ENCODE measurements around the gene OR9A2.

The OR9A2 gene

DNA sequence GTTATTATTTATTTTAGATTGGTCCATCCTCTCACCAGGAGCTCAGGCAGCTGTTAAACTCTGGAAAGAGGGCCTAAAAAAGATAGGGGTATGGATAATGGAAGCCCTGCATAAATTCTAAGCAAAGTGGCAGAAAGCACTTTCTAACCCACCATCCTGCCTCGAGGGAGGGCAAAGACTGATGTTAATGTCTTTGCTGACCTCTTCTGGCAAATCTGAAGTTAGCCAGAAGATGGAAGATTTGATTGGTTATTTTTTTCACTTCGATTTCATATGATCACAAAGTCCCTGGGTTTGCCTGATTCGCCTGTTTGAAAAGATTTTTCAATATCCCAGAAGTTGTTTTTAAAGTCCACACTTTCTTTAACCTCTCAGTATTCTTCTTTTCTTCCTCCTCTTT lies 24.8 kb downstream of the OR9A2 start:
- Histone ChIP-seq H3K9ac (ENCODE audit: low read length) (no peak overlapping the region), H4K20me1 (ENCODE audit: insufficient read depth, low read length) (no peaks in the 10 kb centered on the region), H3K4me3 (ENCODE audit: low read length) (no peak overlapping the region), H3K4me2 (ENCODE audit: low read depth, low read length) (no peak overlapping the region), H3K4me1 (ENCODE audit: low read length) (peaks cover 5% of the 10 kb centered on the region), H3K9me2 (replicated peaks; ENCODE audit: insufficient read depth, low read length) (no peaks in the 10 kb centered on the region), H3K36me3 (replicated peaks; ENCODE audit: insufficient read depth, low read length) (no peaks in the 10 kb centered on the region), H3K79me2 (ENCODE audit: low read length) (no peaks in the 10 kb centered on the region), H2AFZ (ENCODE audit: low read length) (no peak overlapping the region), H3K27ac (ENCODE audit: low read length) (no peak overlapping the region), H3K9me3 (replicated peaks; ENCODE audit: insufficient read depth, low read length) (no peaks in the 10 kb centered on the region), H3F3A (ENCODE audit: insufficient read depth, low read length) (no peaks in the 10 kb centered on the region), H3K27me3 (replicated peaks; ENCODE audit: insufficient read depth, low read length) (no peaks in the 10 kb centered on the region)
- DNase-seq: peak; percentile 61
- TF ChIP-seq EZH2 (optimal IDR thresholded peaks at IDR 0.05; ENCODE audit: low read depth, low read length): no peak
- TF ChIP-seq, protein P1, sequence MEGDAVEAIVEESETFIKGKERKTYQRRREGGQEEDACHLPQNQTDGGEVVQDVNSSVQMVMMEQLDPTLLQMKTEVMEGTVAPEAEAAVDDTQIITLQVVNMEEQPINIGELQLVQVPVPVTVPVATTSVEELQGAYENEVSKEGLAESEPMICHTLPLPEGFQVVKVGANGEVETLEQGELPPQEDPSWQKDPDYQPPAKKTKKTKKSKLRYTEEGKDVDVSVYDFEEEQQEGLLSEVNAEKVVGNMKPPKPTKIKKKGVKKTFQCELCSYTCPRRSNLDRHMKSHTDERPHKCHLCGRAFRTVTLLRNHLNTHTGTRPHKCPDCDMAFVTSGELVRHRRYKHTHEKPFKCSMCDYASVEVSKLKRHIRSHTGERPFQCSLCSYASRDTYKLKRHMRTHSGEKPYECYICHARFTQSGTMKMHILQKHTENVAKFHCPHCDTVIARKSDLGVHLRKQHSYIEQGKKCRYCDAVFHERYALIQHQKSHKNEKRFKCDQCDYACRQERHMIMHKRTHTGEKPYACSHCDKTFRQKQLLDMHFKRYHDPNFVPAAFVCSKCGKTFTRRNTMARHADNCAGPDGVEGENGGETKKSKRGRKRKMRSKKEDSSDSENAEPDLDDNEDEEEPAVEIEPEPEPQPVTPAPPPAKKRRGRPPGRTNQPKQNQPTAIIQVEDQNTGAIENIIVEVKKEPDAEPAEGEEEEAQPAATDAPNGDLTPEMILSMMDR (IDR thresholded peaks at IDR 0.05; ENCODE audit: low read length): peak; percentile 66
- TF ChIP-seq EZH2phosphoT487 (IDR thresholded peaks at IDR 0.05; ENCODE audit: low read length): no peak

GRCh38 chr7:143000648-143001047 lies 26.3 kb downstream of the OR9A2 start:
- Histone ChIP-seq H3K36me3 (replicated peaks; ENCODE audit: insufficient read depth, low read length) (no peaks in the 10 kb centered on the region), H3K9me3 (replicated peaks; ENCODE audit: insufficient read depth, low read length) (no peaks in the 10 kb centered on the region), H4K20me1 (ENCODE audit: insufficient read depth, low read length) (no peaks in the 10 kb centered on the region), H3K9ac (ENCODE audit: low read length) (no peak overlapping the region), H3K4me3 (ENCODE audit: low read length) (no peak overlapping the region), H2AFZ (ENCODE audit: low read length) (no peak overlapping the region), H3F3A (ENCODE audit: insufficient read depth, low read length) (no peaks in the 10 kb centered on the region), H3K27me3 (replicated peaks; ENCODE audit: insufficient read depth, low read length) (no peaks in the 10 kb centered on the region), H3K4me2 (ENCODE audit: low read depth, low read length) (no peak overlapping the region), H3K27ac (ENCODE audit: low read length) (no peak overlapping the region), H3K79me2 (ENCODE audit: low read length) (no peaks in the 10 kb centered on the region), H3K4me1 (ENCODE audit: low read length) (peaks cover 5% of the 10 kb centered on the region), H3K9me2 (replicated peaks; ENCODE audit: insufficient read depth, low read length) (no peaks in the 10 kb centered on the region)
- DNase-seq: no peak
- no peak for TF ChIP-seq EZH2phosphoT487 (IDR thresholded peaks at IDR 0.05; ENCODE audit: low read length)
- no peak for TF ChIP-seq EZH2 (optimal IDR thresholded peaks at IDR 0.05; ENCODE audit: low read depth, low read length)
- TF ChIP-seq, protein P1 (IDR thresholded peaks at IDR 0.05; ENCODE audit: low read length): no peak

- no peak for DNase-seq
Observed at GRCh38 chr7:142999793-143000192, 27.1 kb downstream of the OR9A2 start.

GRCh38 chr7:142998966-142999365 lies 28.0 kb downstream of the OR9A2 start:
- no peak overlapping the region for H3K9ac ChIP-seq (ENCODE audit: low read length)
- no peaks in the 10 kb centered on the region for H3K79me2 ChIP-seq (ENCODE audit: low read length)
- no peak for DNase-seq
- H3K27ac ChIP-seq (ENCODE audit: low read length): no peak overlapping the region
- no peaks in the 10 kb centered on the region for H3K27me3 ChIP-seq (replicated peaks; ENCODE audit: insufficient read depth, low read length)
- no peaks in the 10 kb centered on the region for H3K9me2 ChIP-seq (replicated peaks; ENCODE audit: insufficient read depth, low read length)
- H3F3A ChIP-seq (ENCODE audit: insufficient read depth, low read length): no peaks in the 10 kb centered on the region
- no peaks in the 10 kb centered on the region for H3K36me3 ChIP-seq (replicated peaks; ENCODE audit: insufficient read depth, low read length)
- H3K4me3 ChIP-seq (ENCODE audit: low read length): no peak overlapping the region
- no peaks in the 10 kb centered on the region for H3K9me3 ChIP-seq (replicated peaks; ENCODE audit: insufficient read depth, low read length)
- H4K20me1 ChIP-seq (ENCODE audit: insufficient read depth, low read length): no peaks in the 10 kb centered on the region
- peaks cover 5% of the 10 kb centered on the region for H3K4me1 ChIP-seq (ENCODE audit: low read length)
- TF ChIP-seq, protein P1 (IDR thresholded peaks at IDR 0.05; ENCODE audit: low read length): no peak
- TF ChIP-seq EZH2phosphoT487 (IDR thresholded peaks at IDR 0.05; ENCODE audit: low read length) (no peak), EZH2 (optimal IDR thresholded peaks at IDR 0.05; ENCODE audit: low read depth, low read length) (no peak)
- H2AFZ ChIP-seq (ENCODE audit: low read length): no peak overlapping the region
- H3K4me2 ChIP-seq (ENCODE audit: low read depth, low read length): no peak overlapping the region

More at GRCh38 chr7:142999793-143000192, 27.1 kb downstream of the OR9A2 start:
- H3F3A ChIP-seq (ENCODE audit: insufficient read depth, low read length): no peaks in the 10 kb centered on the region
- peaks cover 5% of the 10 kb centered on the region for H3K4me1 ChIP-seq (ENCODE audit: low read length)
- no peak overlapping the region for H3K4me2 ChIP-seq (ENCODE audit: low read depth, low read length)
- H3K9ac ChIP-seq (ENCODE audit: low read length): no peak overlapping the region
- H3K4me3 ChIP-seq (ENCODE audit: low read length): no peak overlapping the region
- no peak for TF ChIP-seq EZH2phosphoT487 (IDR thresholded peaks at IDR 0.05; ENCODE audit: low read length)
- TF ChIP-seq EZH2 (optimal IDR thresholded peaks at IDR 0.05; ENCODE audit: low read depth, low read length): no peak
- no peaks in the 10 kb centered on the region for H3K36me3 ChIP-seq (replicated peaks; ENCODE audit: insufficient read depth, low read length)
- H3K9me2 ChIP-seq (replicated peaks; ENCODE audit: insufficient read depth, low read length): no peaks in the 10 kb centered on the region
- no peaks in the 10 kb centered on the region for H3K27me3 ChIP-seq (replicated peaks; ENCODE audit: insufficient read depth, low read length)
- H3K9me3 ChIP-seq (replicated peaks; ENCODE audit: insufficient read depth, low read length): no peaks in the 10 kb centered on the region
- H3K27ac ChIP-seq (ENCODE audit: low read length): no peak overlapping the region
- H2AFZ ChIP-seq (ENCODE audit: low read length): no peak overlapping the region
- no peaks in the 10 kb centered on the region for H3K79me2 ChIP-seq (ENCODE audit: low read length)
- no peaks in the 10 kb centered on the region for H4K20me1 ChIP-seq (ENCODE audit: insufficient read depth, low read length)
